ENCODE measurements around the gene LRCH1.

- no peak for TF ChIP-seq FOXM1 (IDR thresholded peaks at IDR 0.05; ENCODE audit: borderline replicate concordance)
- TF ChIP-seq ARNT (IDR thresholded peaks at IDR 0.05), result no peak
- no peak for TF ChIP-seq ZNF384 (IDR thresholded peaks at IDR 0.05)
- TF ChIP-seq FOXA1 (IDR thresholded peaks at IDR 0.05), result no peak
- TF ChIP-seq L3MBTL2 (conservative IDR thresholded peaks at IDR 0.05), result no peak
- no peak for TF ChIP-seq PKNOX1 (IDR thresholded peaks at IDR 0.05)
- TF ChIP-seq TARDBP (IDR thresholded peaks at IDR 0.05), result no peak
- no peak for TF ChIP-seq FOXK2 (IDR thresholded peaks at IDR 0.05)
- no peak for TF ChIP-seq LEF1 (IDR thresholded peaks at IDR 0.05; ENCODE audit: borderline replicate concordance)
- TF ChIP-seq SP1 (IDR thresholded peaks at IDR 0.05), result no peak
Observed at GRCh38 chr13:46726347-46726746, 173.4 kb downstream of the LRCH1 start.

Measured in HEK293T (cell line).